ENCODE measurements around the gene FHOD3. TPM values are rescaled to one million over a fixed set of nuclear protein-coding genes. Genes with fewer than 3 reads are reported as not detected.

Gene FHOD3
- total and polyA plus RNA-seq, 2 of the 4 experiments (the other 2 are of a cell fraction) = 14.6 to 16.0 TPM

- Histone ChIP-seq H2BK120ac (ENCODE audit: low read depth, low read length) (no peak overlapping the region), H3K18ac (ENCODE audit: low read depth, low read length) (no peak overlapping the region), H2BK5ac (ENCODE audit: low read depth, low read length, poor library complexity, severe bottlenecking) (no peak overlapping the region), H3K27me3 (ENCODE audit: control insufficient read depth, insufficient read depth, low read length) (no peaks in the 10 kb centered on the region), H2AFZ (replicated peaks; ENCODE audit: low read length, poor library complexity) (peak overlapping the region; percentile 45), H3K4me3 (ENCODE audit: insufficient read depth, low read depth, low read length) (no peak overlapping the region), H3K4ac (ENCODE audit: low read depth, low read length) (no peak overlapping the region), H3K14ac (replicated peaks; ENCODE audit: low read depth, low read length) (0 out of 2 replicates have a peak overlapping the region, but pooled peaks have one; percentile 30), H3K9me1 (ENCODE audit: insufficient read depth, low read length) (peaks cover 21% of the 10 kb centered on the region), H2AK9ac (replicated peaks; ENCODE audit: low read depth, low read length, poor library complexity) (peak overlapping the region; percentile 11), H3K56ac (ENCODE audit: extremely low read depth, insufficient read depth, low read length) (no peak overlapping the region), H3K4me2 (ENCODE audit: low read depth, low read length) (no peak overlapping the region), H4K8ac (ENCODE audit: low read depth in 2 of 2, low read length in 2 of 2) (0 out of 4 replicates have a peak overlapping the region, but pooled peaks of 1 of the 2 experiments have one; percentile 8), H3K79me1 (ENCODE audit: low read depth in 1 of 2, low read length in 2 of 2) (peaks cover 0 to 11% of the 10 kb centered on the region in 2 experiments; a peak in 1 of 4 replicates), H2BK15ac (ENCODE audit: low read depth, low read length) (no peak overlapping the region), H2BK20ac (ENCODE audit: low read depth, low read length) (no peak overlapping the region; the same call in 1 of the 2 replicates), H2AK5ac (ENCODE audit: low read depth, low read length) (peak overlapping the region; percentile 5; the same call in 1 of the 2 replicates), H3K9me3 (ENCODE audit: control insufficient read depth, insufficient read depth, low read length) (no peaks in the 10 kb centered on the region), H4K20me1 (ENCODE audit: insufficient read depth, low read length) (peaks cover 3% of the 10 kb centered on the region; the same call in 1 of the 2 replicates), H3K27ac (ENCODE audit: insufficient read depth, low read length) (no peak overlapping the region), H3K23ac (ENCODE audit: low read depth, low read length) (no peak overlapping the region), H3K4me1 (ENCODE audit: control insufficient read depth, insufficient read depth, low read length) (peaks cover 11% of the 10 kb centered on the region), H3K9ac (ENCODE audit: low read depth, low read length) (no peak overlapping the region), H4K5ac (ENCODE audit: low read depth, low read length) (no peak overlapping the region), H4K91ac (ENCODE audit: insufficient read depth, low read depth, low read length) (no peak overlapping the region), H3K36me3 (ENCODE audit: control insufficient read depth, insufficient read depth, low read length) (no peaks in the 10 kb centered on the region)
- intact Hi-C loops (cut with micrococcal nuclease) (no loop called here), dilution Hi-C loops (cut with HindIII; ENCODE audit: low sequenced_read_pairs, unreplicated experiment) (no loop called here), in situ Hi-C loops (cut with MboI; ENCODE audit: low sequenced_read_pairs) (no loop called here)
- DNase-seq (peak; percentile 52), ATAC-seq (ENCODE audit: low read depth) (peak; percentile 78)
- TF ChIP-seq FOS (IDR thresholded peaks at IDR 0.05; ENCODE audit: low read depth, low read length) (no peak), CEBPB (IDR thresholded peaks at IDR 0.05; ENCODE audit: low read depth, low read length) (no peak), MAFK (IDR thresholded peaks at IDR 0.05; ENCODE audit: low read depth, low read length) (no peak), MAZ (IDR thresholded peaks at IDR 0.05; ENCODE audit: borderline replicate concordance, low read depth, low read length) (no peak; the same call in 1 of the 2 replicates), MXI1 (IDR thresholded peaks at IDR 0.05; ENCODE audit: borderline replicate concordance, low read depth, low read length) (no peak), RCOR1 (IDR thresholded peaks at IDR 0.05; ENCODE audit: insufficient replicate concordance, low read length) (no peak), BHLHE40 (IDR thresholded peaks at IDR 0.05; ENCODE audit: low read depth, low read length) (no peak), NFE2L2 (IDR thresholded peaks at IDR 0.05; ENCODE audit: low read depth, low read length) (no peak), CHD1 (IDR thresholded peaks at IDR 0.05; ENCODE audit: low read depth, low read length) (no peak), POLR2A (IDR thresholded peaks at IDR 0.05; ENCODE audit: low read depth, low read length) (no peak), RFX5 (IDR thresholded peaks at IDR 0.05; ENCODE audit: low read depth, low read length) (no peak), RAD21 (IDR thresholded peaks at IDR 0.05; ENCODE audit: low read length) (no peak), SMC3 (IDR thresholded peaks at IDR 0.05; ENCODE audit: low read depth, low read length) (no peak), ELK1 (IDR thresholded peaks at IDR 0.05; ENCODE audit: borderline replicate concordance, low read depth, low read length) (no peak), USF2 (IDR thresholded peaks at IDR 0.05; ENCODE audit: low read depth, low read length) (no peak)
- TF ChIP-seq, protein P1, sequence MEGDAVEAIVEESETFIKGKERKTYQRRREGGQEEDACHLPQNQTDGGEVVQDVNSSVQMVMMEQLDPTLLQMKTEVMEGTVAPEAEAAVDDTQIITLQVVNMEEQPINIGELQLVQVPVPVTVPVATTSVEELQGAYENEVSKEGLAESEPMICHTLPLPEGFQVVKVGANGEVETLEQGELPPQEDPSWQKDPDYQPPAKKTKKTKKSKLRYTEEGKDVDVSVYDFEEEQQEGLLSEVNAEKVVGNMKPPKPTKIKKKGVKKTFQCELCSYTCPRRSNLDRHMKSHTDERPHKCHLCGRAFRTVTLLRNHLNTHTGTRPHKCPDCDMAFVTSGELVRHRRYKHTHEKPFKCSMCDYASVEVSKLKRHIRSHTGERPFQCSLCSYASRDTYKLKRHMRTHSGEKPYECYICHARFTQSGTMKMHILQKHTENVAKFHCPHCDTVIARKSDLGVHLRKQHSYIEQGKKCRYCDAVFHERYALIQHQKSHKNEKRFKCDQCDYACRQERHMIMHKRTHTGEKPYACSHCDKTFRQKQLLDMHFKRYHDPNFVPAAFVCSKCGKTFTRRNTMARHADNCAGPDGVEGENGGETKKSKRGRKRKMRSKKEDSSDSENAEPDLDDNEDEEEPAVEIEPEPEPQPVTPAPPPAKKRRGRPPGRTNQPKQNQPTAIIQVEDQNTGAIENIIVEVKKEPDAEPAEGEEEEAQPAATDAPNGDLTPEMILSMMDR (conservative IDR thresholded peaks at IDR 0.05; ENCODE audit: low read depth, low read length) = no peak
- BruUV-seq (replicated peaks) = no TSS peak
- ChIA-PET POLR2A (ENCODE audit: unreplicated experiment) (interaction anchor here (0.6 kb wide), 1 partner anchor 39 kb away, joined by 3 read pairs; no protein-coding TSS in a partner anchor), CTCF (interaction anchor here (0.7 kb wide), 1 partner anchor 9 kb away, joined by 3 read pairs; no protein-coding TSS in a partner anchor)
- 29% methylated on average over 1 of the region's 3 CpGs; no CpG with 5 or more reads in 1 of the 2 experiments for WGBS, 2 experiments (ENCODE audit: extremely low coverage in 2 of 2, insufficient read length in 1 of 2)
These were observed 221.8 kb downstream of the FHOD3 start for GRCh38 chr18:36519358-36519757.

Data from IMR-90 (cell line).